Loucy (cell line): ENCODE data around the gene AMBRA1.

Experiments
- CTCF ChIP-seq: fragments of 200-600 bp; sonication (generic); conservative IDR thresholded peaks from 2 replicates; pipeline ENCODE4 v1.5.1; 2014; ENCODE audit warnings: mild to moderate bottlenecking, antibody characterized with exemption, low read length
- EZH2phosphoT487 ChIP-seq: fragments of 200-600 bp; IDR thresholded peaks from 2 replicates; pipeline ENCODE4 v1.6.1; 2018; ENCODE audit warnings: antibody characterized with exemption, mild to moderate bottlenecking, moderate library complexity, borderline replicate concordance

DNA sequence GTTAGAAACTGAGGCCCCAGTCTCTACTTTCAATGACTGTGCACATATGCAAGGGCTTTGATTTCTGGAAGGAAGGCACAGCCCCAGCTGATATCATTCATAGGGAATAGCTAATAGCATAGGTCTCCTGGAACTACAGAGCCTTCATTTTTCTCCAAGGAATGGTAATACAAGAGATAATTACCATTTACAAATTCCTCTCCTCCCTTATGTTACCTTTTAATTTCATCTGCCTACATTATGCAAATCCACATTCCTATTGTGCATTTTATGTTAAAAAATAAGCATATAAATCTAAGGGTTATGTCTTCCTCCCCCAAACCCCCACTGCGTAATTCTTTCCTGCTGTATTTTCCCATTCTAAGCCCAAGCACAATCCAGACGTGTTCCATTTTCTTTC, 94.9 kb downstream of the AMBRA1 start:
- TF ChIP-seq CTCF, result no peak
- TF ChIP-seq EZH2phosphoT487, result no peak
